HG02588 (cell line): ENCODE measurements around the gene ADRA2C.

Experiments
- ATAC-seq: cut with Tn5 transposase; IDR thresholded peaks from one replicate; pipeline ENCODE4 v1.9.1; 2021; ENCODE audit warnings: mild to moderate bottlenecking, moderate library complexity; ENCODE audit not compliant: unreplicated experiment

The ADRA2C gene

DNA sequence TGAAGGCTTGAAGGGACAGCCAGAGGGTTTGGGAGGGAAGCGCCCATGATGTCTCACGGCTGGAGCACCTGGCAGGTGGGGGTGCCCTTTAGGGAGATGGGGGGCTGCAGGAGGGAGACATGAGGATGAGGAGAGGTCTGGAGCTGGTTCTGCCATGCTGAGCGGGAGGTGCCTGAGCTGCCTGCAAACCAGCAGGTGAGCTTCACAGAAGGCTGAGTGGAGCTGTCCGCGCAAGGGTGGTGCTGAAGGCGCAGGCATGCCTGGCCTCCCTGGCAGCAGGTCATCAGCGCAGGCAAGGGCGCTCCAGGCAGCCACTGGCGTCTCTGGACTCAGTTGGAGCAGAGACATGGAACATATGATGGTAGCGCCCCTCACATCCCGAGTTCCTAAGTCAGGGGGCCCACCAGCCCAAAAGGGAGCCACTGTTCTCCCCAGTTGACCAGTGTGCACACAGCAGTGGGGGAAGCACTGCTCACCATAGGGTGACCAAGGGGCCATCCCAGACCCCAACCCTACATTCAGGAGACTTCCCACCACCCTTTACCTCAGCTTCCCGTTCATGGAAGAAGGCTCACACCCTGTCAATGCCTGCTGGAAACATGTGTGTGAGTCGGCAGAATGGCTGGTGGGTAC lies 25.8 kb downstream of the ADRA2C start:
- no peak for ATAC-seq

DNA sequence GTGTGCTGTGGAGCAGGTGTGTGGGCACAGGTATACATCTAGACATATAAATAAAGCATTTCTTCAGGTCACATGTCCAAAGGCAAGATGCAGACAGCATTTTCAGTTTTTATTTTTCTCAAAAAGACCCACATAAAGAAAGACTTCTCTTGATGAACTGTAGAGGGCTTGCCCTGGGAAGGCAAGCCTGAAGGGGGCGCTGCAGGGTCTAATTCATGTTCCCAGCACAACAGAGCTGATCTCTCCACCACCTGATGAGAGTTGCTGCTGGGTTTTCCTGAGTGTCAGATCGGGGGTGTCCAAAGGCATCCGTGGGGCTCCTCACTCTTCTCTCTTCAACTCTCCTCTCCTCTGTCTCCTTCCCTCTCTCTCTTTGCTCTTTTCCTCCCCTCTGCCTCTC lies 26.6 kb downstream of the ADRA2C start:
- no peak for ATAC-seq

DNA sequence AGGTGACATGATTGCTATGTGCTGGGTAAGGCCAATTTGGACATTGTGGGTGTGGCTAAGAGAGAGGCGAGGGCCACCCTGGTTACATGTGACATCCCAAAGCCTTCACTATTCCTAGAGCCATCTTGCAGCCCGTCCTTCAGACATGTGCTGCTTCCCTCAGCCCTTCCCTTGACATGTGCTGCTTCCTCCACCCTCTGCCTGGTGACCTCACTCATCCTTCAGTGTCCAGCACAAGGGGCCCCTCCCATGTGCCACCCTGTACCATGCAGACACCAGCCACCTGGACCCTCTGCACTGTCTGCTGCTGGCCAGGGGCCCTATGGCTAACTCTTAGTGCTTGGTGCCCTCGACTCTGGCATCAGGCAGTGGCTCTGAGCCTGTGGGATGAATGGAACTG lies 27.4 kb downstream of the ADRA2C start:
- ATAC-seq, result no peak

DNA sequence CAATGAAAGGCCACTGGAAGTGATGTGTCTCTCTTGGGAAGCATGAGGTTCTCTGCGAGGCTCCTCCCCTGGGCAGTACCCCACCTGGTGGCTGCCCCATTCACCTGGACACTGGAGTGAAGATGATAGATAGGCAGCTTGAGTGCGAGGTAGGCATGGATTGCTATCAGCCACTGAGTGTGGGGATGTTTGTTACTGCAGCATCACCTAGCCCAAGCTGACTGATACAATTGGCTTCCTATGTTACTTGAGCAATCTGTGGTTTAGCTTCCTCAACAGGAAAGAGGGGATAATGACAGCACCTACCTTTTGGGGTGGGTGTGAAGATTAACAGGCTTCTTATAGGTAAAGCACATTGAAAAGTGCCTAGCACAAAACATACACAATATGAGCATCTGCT lies 30.8 kb downstream of the ADRA2C start:
- no peak for ATAC-seq

DNA sequence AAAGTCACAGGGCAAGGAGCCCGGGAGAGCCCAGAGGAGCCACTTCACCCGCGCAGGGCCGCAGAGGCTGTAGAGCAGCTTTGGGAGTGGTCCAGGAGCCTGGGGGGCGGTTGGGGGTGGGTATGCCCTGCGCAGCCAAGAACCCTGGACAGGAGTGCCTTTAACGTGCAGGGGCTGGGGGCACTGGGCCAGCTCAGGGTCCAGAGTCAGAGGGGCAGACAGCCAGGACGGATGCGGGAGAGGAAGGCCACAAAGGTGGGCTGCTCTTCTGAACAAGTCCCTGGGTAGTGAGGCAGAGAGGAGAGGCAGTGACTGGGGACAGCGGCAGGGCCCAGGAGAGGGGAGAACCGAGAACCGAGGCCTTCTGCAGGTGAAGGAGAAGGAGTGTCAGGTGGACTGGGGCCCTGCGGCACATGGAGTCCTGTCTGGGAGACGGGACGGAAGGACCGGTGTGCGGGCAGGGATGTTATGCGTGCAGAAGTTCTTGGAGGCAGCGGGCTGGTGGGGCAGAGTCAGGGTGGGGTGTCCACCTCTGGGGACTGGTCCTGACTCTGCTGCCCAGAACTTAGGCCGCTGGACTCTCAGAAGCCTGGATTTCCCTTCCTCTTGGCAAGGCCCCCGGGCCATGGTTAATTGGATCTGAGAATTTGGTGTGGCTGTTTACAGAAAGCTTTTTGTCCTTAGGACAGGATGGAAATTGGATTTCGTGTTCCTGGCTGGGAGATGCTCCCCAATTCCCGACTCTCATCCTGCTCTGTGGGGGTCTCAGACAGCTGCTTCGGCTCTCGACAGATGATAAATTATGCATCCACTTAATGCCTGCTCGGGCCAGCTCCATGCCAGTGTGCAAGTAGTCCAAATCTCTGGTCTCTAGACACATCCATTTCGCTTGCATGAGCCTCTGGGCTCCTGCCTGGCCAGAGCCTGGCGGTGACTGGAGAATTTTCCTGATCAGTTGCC lies 31.9 kb downstream of the ADRA2C start:
- ATAC-seq, result no peak

DNA sequence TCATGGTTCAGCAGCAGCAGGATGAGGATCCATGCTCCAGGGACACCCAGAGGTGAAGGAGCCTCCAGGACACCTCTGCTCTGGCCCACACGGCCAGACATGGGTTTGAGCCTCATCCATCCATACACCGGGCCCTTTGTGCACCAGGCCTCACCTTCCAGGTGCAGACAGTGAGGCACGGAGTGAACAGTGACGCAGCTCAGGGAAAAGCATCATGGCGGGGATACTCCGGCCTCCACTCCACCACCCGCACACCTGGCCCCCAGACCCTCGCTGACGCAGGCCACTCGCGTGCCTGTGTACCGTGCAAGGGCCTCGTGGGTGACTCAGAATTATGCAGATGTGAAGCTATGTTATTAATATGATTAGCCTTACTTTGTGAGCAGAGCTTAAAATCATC lies 33.3 kb downstream of the ADRA2C start:
- no peak for ATAC-seq

DNA sequence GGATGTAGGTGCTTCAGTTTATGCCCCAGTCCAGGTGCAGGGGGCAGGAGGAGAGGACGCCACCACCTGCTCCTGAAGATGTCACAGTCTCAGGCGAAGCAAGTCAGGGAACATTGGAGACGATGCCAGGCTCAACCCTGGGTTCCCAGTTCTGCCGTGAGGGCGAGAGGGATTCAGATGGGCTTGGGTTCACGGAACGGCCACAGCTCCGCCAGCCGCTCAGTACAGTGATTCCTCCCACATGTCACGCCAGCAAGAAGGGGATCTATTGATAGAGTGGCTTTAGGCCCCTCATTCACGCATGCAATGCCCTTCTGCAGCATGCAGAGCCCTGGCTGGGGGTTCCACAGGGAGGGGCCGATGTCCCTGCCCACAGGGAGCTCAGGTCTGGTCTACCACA lies 34.2 kb downstream of the ADRA2C start:
- ATAC-seq, result no peak

DNA sequence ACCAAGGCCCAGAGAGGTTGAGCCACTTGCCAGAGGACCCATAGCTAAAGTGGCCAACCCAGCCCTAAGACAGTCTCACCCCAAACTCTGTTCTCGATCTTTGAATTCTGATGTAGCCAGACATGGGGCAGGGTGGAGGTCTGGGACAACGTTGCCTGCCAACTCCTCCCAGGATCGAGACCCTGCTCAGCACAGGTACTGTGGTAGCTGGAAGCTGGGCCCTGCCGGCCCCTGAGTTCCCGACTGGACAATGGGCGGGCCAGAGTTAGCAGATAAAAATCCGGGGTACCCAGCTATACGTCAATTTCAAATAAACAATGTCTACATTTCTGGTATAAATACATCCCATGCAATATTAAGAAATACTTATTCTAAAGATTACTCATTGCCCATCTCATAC lies 35.3 kb downstream of the ADRA2C start:
- ATAC-seq, result no peak

DNA sequence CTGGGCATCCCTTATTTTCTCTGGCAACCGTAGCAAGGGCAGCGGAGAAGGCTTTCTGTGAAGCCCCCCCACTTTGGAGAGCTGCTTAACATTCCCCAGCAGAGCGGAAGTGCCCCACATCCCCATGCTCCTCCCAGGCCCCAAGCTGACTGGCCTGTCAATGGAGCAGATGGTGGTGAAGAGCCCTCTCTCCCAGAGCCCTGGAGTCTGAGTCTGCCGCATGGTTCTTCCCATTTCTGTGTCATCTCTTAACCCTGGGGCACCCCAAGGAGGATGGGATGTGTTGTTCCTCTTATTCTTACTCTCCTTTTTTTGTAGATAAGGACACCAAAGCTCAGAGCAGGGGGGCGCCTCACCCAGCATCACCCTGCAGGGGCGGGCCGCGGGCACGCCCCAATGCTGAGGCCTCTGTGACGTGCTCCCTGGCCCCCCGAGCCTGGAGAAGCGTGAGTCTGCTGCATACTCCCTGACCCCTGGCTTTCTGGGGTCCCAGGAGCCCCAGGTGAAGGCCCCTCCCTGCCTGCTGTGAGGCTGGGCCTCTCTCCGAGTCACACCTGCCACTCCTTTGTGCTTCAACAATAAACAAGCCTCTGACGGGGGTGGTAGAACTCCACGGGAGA lies 35.9 kb downstream of the ADRA2C start:
- ATAC-seq, result no peak

DNA sequence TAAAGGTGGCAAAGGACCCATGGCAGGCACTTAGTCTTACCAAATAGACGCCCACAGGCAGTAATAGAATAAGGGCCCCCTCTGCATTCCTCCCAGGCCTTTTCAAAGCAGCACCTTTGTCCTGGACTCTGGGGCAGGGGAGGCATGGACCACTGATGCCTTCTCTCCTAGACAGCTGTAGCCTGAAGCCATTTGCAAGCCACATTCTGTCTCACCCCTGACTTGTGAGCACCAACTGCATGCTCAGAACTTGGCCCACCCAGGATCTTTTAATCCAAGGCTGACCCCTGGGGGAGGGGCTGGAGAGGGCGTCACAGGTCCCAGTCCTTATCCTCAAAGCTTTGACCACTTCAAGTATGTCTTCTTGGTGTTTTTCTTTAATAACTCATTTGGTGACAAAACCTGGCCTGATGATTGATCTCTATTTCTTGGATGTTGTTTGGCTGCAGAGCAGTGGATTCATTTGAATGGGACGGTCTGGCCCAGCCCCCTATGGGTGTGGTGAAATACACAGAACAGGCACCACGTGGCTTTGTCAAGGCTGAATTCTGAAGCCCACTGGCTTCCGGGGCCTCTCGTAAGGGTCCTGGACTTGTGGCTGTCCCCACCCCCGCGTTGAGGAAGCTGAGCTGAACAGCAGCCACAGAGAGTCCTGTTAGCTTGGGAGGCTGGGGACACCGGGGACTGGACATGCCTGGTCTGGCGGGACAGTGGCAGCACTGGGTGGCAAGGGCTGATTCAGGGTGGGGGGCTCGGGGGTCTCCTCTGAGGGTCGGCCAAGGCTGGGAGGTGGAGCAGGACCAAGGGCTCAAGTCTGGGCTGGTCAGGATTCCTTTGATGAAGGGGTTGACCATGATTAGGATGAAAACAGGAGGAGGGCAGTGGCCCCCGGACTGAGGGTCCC lies 36.6 kb downstream of the ADRA2C start:
- ATAC-seq, result no peak

DNA sequence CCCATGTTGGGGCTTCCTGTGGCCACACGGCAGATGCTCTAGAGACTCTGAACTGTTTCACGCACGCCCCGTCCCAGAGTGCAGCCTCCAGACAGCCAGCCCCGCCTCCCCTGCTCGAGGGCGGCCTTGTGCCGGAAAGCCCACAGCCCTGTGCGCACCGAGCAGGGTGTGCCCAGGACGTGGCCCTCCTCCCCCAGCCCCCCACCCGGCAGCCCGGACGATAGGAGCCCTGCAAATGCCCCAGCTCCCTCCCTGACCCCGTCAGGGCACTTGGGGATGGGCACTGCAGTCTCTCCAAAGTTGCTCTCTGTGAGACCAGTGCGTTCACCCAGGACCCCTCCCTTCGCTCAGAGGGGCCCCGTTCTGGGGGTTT lies 37.3 kb downstream of the ADRA2C start:
- ATAC-seq, result no peak

DNA sequence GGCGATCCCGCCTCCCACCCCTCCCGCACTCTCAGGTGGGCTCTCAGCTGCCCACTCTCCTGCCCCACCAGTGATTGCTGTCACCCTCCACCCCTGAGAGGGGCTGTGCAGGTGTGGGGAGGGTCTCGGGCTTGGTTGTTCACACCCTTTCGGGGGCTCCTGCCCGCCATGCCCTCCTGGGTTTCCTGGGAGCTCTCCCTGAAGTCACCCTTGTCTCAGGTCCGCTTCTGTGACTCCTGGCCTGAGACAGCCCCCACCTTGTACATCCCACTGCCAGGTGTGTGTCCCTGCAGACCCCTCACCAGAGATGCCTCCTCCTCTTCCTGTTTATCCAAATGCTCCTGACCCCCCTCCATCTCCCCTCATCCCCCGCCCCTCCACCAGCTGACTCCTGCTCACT lies 37.8 kb downstream of the ADRA2C start:
- ATAC-seq, result no peak

DNA sequence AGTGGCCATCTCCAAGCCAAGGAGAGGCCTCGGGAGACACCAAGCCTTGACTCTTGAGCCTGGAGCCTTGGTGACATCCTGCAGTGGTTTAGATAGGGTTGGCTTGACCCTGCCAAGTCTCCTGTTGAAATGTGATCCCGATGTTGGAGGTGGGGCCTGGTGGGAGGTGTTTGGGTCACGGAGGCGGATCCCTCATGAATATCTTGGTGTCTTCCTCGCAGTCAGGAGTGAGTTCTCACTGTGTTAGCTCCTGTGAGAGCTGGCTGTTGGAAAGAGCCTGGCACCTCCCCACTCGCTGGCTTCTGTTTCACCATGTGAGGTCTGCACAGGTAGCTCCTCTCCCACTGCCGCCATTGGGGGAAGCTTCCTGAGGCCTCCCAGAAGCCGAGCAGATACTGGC lies 38.8 kb downstream of the ADRA2C start:
- no peak for ATAC-seq

DNA sequence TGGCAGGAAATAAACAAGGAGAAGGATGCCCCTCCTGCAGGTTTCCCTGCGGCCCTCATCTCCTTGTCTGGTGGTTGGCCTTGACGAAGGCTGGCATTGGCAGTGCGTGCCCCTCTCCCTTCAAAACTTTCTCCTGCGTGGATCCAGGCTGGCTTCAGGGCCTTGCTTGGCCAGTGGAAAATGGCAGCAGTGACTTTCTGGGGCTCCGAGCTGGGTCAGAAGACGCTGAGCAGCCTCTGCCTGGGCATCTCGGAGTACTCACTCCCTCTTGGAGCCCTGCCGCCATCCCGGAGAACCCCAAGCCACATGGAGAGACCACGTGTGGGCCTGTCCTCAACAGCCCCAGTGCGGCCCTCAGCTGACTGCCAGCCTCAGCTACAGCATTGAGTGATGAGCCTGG lies 39.5 kb downstream of the ADRA2C start:
- ATAC-seq, result no peak

DNA sequence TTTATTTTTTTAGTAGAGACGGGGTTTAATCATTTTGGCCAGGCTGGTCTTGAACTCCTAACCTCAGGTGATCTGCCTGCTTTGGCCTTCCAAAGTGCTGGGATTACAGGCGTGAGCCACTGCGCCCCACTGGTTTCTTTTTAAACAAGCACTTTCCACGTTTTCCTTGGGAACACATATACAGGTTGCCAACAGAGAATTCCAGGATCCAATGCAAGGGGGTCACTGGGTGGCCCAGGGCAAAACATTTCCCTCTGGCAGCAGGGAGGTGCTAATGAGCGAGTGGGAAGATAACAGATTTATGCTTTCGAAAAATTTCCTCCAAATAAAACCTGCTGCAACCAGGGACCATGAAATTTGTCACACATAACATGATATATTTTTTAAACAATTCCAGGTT lies 41.1 kb downstream of the ADRA2C start:
- ATAC-seq, result no peak

DNA sequence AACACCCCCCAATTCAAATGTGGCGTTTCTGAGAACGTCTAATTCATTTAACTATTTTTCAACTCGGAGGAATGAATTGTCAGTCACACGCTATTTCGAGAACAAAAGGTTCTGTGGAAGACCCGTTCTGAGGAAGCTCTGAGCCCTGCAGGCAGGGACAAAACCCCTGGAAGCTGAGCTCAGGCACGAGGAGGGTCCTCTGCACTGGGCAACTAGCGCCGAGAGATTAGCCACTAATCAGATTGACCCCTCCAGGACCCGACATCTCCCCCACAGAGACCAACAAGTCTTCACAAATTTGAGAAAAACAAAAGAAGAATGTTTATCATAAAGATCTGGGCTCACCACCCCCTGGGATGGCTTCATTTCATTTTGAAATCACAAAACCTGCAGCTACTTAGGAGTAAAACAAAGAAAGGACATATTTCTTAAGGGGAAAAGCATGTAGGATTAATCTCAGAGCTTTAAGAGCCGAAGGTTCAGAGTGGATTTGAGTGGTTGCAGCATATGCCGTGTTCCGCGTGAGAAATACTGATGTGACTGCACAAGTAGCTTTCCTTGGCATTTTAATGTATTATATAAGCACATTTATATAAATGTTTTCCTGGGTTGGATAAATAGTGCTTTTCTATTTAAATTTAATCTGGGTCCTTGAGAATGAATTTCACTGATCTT lies 41.8 kb downstream of the ADRA2C start:
- ATAC-seq, result no peak

DNA sequence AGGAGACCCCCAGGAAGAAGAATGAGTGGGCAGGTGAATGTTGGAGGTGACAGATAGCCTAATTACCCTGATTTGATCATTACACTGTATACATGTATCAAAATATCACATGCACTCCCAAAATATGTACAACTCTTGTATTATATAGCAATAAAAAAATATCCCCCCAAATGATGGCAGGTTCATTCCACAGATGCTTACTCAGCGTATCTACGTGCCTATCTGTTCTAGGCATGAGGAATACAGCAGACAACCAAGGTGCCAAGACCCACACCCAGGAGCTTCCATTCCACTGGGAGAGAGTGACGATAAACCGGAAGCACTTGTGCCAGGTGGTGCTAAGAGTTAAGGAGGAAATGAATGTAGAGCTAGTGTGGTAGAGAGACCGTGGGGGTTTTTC lies 42.4 kb downstream of the ADRA2C start:
- no peak for ATAC-seq

DNA sequence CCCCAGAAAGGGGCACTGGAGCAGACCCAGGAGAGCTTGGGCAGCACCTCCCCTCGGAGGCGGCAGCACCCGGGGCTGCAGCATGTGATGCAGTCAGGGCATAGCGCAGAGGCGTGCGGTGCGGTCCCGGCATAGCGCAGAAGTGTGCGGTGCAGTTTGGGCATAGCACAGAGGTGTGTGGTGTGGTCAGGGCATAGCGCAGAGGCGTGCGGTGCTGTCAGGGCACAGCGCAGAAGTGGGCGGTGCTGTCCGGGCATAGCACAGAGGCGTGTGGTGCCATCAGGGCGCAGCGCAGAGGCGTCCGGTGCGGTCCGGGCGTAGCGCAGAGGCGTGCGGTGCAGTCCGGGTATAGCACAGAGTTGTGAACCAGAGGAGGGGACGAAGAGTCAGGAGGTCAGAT lies 42.8 kb downstream of the ADRA2C start:
- no peak for ATAC-seq

DNA sequence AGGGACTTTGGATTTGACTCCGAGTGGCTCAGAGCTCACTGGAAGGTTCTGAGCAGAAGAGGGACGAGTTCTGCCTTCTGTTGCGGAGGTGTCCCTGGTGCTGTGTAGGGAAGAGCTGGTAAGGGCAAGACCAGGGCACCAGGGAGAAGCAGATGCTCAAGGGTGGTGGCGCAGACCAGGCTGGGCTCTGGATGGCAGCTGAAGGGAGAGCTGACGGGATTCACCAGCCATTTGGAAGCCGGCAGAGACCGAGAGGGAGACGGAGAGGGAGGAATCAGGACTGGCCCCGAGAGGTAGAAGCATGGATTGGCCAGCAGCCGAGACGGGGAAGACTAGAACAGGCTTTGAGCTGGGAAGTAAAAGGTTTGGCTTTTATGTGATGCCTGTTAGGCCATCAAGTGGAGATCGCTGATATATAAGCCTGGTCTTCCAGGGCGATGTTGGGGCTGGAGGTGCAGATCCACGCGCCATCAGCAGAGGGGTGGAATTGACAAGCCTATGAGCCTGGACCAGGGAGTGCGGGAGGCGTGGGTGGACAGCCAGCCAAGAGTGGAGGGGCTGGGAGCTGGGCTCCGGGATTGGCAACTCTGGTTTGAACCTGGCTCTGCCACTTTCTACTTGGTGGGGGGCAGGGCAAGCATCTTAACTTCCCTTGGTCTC lies 43.4 kb downstream of the ADRA2C start:
- ATAC-seq, result no peak

DNA sequence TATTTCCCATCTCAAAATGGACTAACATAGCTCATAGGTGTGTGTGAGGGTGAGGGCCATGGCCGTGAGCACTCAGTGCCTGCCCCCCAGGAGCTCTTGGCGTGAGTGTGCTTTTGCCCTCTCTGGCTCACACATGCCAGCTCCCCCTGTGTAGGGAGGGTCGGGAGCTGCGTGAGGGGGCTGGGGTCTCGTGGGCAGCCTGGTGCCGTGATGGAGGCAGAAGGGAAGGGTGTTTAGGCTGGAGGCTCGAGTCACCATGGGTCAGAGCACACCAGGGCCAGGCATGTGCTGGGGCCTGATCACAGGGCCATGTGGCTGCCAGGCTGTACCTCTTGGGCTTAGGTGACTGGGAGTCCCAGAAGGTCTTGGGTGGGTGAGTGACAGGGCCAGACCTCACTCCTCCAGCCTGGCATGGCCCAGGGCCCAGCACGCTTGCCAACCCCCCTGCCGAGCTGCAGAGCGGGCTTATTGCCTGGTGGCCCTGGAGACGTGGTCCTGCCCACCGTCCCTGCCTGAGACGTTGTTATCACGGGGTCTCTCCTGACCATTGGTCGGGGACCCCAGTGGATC lies 44.0 kb downstream of the ADRA2C start:
- ATAC-seq, result no peak
